ENCODE measurements around the gene ST3GAL4.
A peak's percentile ranks its signal among the peaks of the same experiment; 100 is the strongest.

Gene ST3GAL4

GRCh38 chr11:126430581-126431335 is 75.3 kb downstream of the ST3GAL4 start:
- no peak for DNase-seq

- no peak for DNase-seq
Observed at GRCh38 chr11:126431401-126432064, 76.0 kb downstream of the ST3GAL4 start.

GRCh38 chr11:126432065-126432461 is 76.6 kb downstream of the ST3GAL4 start:
- no peak for DNase-seq

GRCh38 chr11:126432525-126432924 is 77.0 kb downstream of the ST3GAL4 start:
- no peak for DNase-seq

GRCh38 chr11:126433244-126433846 is 77.9 kb downstream of the ST3GAL4 start:
- DNase-seq = no peak

GRCh38 chr11:126433989-126434949 is 78.8 kb downstream of the ST3GAL4 start:
- DNase-seq = no peak

GRCh38 chr11:126434950-126435335 is 79.5 kb downstream of the ST3GAL4 start:
- no peak for DNase-seq

- DNase-seq = no peak
Observed at GRCh38 chr11:126436209-126436755, 80.8 kb downstream of the ST3GAL4 start.

GRCh38 chr11:126437731-126438130 is 82.2 kb downstream of the ST3GAL4 start:
- DNase-seq = no peak

- no peak for DNase-seq
Observed at GRCh38 chr11:126438272-126438671, 82.8 kb downstream of the ST3GAL4 start.

- DNase-seq = no peak
Observed at GRCh38 chr11:126438691-126439090, 83.2 kb downstream of the ST3GAL4 start.

- no peak for DNase-seq
Observed at GRCh38 chr11:126440276-126440675, 84.8 kb downstream of the ST3GAL4 start.

GRCh38 chr11:126440792-126441514 is 85.5 kb downstream of the ST3GAL4 start:
- DNase-seq = peak; percentile 91

GRCh38 chr11:126443120-126443519 is 87.6 kb downstream of the ST3GAL4 start:
- DNase-seq = no peak

GRCh38 chr11:126444072-126444471 is 88.6 kb downstream of the ST3GAL4 start:
- no peak for DNase-seq

- no peak for DNase-seq
Observed at GRCh38 chr11:126446581-126446980, 91.1 kb downstream of the ST3GAL4 start.

- DNase-seq = no peak
Observed at GRCh38 chr11:126450198-126450597, 94.7 kb downstream of the ST3GAL4 start.

GRCh38 chr11:126450806-126451205 is 95.3 kb downstream of the ST3GAL4 start:
- DNase-seq = no peak

GRCh38 chr11:126451211-126451802 is 95.8 kb downstream of the ST3GAL4 start:
- no peak for DNase-seq

- DNase-seq = no peak
Observed at GRCh38 chr11:126452241-126453101, 97.0 kb downstream of the ST3GAL4 start.

Data from activated CD8-positive, alpha-beta memory T cell treated with anti-CD3 and anti-CD28 coated beads, Interleukin-2, amount 50 U/mL, for 48 hours (primary cell).